Smooth muscle cell (in vitro differentiated cells): ENCODE measurements around the gene DMXL1. TPM values are rescaled to one million over a fixed set of nuclear protein-coding genes. Genes with fewer than 3 reads are reported as not detected.

Source experiments
- DNase-seq: peaks from one replicate; lab custom pipeline; 2025; ENCODE audit not compliant: unreplicated experiment; lab: John Stamatoyannopoulos, UW
- H2AFZ ChIP-seq: fragments of 200-600 bp; sonication (generic); 2 replicates; pipeline ENCODE4 v1.6.0; 2016; ENCODE audit warnings: antibody characterized with exemption, low read depth, mild to moderate bottlenecking
- H3F3A ChIP-seq: fragments of 200-600 bp; sonication (generic); 2 replicates; pipeline ENCODE4 v1.6.0; 2017; ENCODE audit warnings: antibody characterized with exemption, low read depth
- H3K27ac ChIP-seq: fragments of 200-600 bp; sonication (generic); 2 replicates; pipeline ENCODE4 v1.5.1; 2016; ENCODE audit warnings: low read depth, mild to moderate bottlenecking
- H3K27me3 ChIP-seq: fragments of 200-600 bp; sonication (generic); 2 replicates; pipeline ENCODE4 v1.6.1; 2016; ENCODE audit warnings: low read depth, mild to moderate bottlenecking
- H3K36me3 ChIP-seq: fragments of 200-600 bp; sonication (generic); 2 replicates; pipeline ENCODE4 v1.5.1; 2016; ENCODE audit warnings: low read depth
- H3K4me1 ChIP-seq: fragments of 200-600 bp; sonication (generic); 2 replicates; pipeline ENCODE4 v1.5.1; 2016; ENCODE audit warnings: low read depth
- H3K4me2 ChIP-seq: fragments of 200-600 bp; sonication (generic); 2 replicates; pipeline ENCODE4 v1.6.0; 2016; ENCODE audit warnings: mild to moderate bottlenecking
- H3K4me3 ChIP-seq: fragments of 200-600 bp; sonication (generic); 2 replicates; pipeline ENCODE4 v1.5.1; 2016; ENCODE audit warnings: mild to moderate bottlenecking
- H3K79me2 ChIP-seq: fragments of 200-600 bp; sonication (generic); 2 replicates; pipeline ENCODE4 v1.6.0; 2016; ENCODE audit warnings: low read depth, mild to moderate bottlenecking
- H3K9ac ChIP-seq: fragments of 200-600 bp; sonication (generic); 2 replicates; pipeline ENCODE4 v1.6.0; 2016; ENCODE audit warnings: low read depth
- H3K9me3 ChIP-seq: fragments of 200-600 bp; sonication (generic); replicated peaks from 2 replicates; pipeline ENCODE4 v1.5.1; 2016; ENCODE audit warnings: low read depth
- H4K20me1 ChIP-seq: fragments of 200-600 bp; sonication (generic); 2 replicates; pipeline ENCODE4 v1.6.0; 2016; ENCODE audit warnings: low read depth
- WGBS: methylation state at CpG from one replicate; pipeline ENCODE4 v1.1.7; 2016; ENCODE audit warnings: low lambda C conversion rate; 5-methylcytosine and 5-hydroxymethylcytosine counted together
- polyA plus RNA-seq: library from polyadenylated mRNA; unstranded; fragments of >200 nt; fragmentation: Nextera tagmentation; extraction: Ambion mirVana; gene quantifications from 2 replicates; pipeline ENCODE4 v1.2.1, GENCODE V29; 2016
- total RNA-seq: library from RNA; depleted of rRNA; stranded (reverse); fragments of >200 nt; gene quantifications from 2 replicates; pipeline ENCODE4 v1.2.3, GENCODE V29; 2014
- TF ChIP-seq, protein P1 (sequence below): fragments of 200-600 bp; sonication (generic); IDR thresholded peaks from 2 replicates; pipeline ENCODE4 v1.5.1; 2017; ENCODE audit warnings: borderline replicate concordance, mild to moderate bottlenecking, antibody characterized with exemption; ENCODE audit not compliant: insufficient read depth, poor library complexity, severe bottlenecking

DMXL1 gene
- total and polyA plus RNA-seq, 2 experiments from 2014 or later: 9.6 to 76.0 TPM

DNA sequence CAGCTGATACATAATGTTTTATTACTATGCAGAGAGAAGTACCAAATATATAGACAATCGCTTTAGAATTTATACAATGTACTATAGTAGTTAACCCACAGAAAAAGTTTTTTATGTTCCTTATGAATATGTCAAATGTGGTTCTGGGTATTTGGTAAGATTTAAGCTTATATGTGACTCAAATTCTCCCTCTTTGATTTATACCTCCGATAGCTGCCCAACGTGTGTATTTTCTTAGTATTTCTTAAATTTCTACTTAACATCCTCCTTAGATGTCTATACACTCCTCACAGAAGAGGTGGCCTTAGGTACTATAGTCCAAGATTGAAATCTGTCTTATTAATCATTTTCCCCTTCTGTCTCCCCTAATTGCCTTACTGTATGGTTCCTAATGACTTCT is 146.3 kb downstream of the DMXL1 start:
- DNase-seq: no peak
- no peaks in the 10 kb centered on the region for H3K79me2 ChIP-seq
- no peak overlapping the region for H3K9ac ChIP-seq
- no peaks in the 10 kb centered on the region for H4K20me1 ChIP-seq
- no peak overlapping the region for H2AFZ ChIP-seq
- TF ChIP-seq, protein P1, sequence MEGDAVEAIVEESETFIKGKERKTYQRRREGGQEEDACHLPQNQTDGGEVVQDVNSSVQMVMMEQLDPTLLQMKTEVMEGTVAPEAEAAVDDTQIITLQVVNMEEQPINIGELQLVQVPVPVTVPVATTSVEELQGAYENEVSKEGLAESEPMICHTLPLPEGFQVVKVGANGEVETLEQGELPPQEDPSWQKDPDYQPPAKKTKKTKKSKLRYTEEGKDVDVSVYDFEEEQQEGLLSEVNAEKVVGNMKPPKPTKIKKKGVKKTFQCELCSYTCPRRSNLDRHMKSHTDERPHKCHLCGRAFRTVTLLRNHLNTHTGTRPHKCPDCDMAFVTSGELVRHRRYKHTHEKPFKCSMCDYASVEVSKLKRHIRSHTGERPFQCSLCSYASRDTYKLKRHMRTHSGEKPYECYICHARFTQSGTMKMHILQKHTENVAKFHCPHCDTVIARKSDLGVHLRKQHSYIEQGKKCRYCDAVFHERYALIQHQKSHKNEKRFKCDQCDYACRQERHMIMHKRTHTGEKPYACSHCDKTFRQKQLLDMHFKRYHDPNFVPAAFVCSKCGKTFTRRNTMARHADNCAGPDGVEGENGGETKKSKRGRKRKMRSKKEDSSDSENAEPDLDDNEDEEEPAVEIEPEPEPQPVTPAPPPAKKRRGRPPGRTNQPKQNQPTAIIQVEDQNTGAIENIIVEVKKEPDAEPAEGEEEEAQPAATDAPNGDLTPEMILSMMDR: no peak
- H3K36me3 ChIP-seq: peaks cover 6% of the 10 kb centered on the region
- no peak overlapping the region for H3K27ac ChIP-seq
- H3F3A ChIP-seq: no peaks in the 10 kb centered on the region
- 90% methylated on average over 3 of the region's 3 CpGs for WGBS
- no peaks in the 10 kb centered on the region for H3K9me3 ChIP-seq
- H3K4me1 ChIP-seq: no peaks in the 10 kb centered on the region
- no peak overlapping the region for H3K4me2 ChIP-seq
- no peaks in the 10 kb centered on the region for H3K27me3 ChIP-seq
- H3K4me3 ChIP-seq: no peak overlapping the region

DNA sequence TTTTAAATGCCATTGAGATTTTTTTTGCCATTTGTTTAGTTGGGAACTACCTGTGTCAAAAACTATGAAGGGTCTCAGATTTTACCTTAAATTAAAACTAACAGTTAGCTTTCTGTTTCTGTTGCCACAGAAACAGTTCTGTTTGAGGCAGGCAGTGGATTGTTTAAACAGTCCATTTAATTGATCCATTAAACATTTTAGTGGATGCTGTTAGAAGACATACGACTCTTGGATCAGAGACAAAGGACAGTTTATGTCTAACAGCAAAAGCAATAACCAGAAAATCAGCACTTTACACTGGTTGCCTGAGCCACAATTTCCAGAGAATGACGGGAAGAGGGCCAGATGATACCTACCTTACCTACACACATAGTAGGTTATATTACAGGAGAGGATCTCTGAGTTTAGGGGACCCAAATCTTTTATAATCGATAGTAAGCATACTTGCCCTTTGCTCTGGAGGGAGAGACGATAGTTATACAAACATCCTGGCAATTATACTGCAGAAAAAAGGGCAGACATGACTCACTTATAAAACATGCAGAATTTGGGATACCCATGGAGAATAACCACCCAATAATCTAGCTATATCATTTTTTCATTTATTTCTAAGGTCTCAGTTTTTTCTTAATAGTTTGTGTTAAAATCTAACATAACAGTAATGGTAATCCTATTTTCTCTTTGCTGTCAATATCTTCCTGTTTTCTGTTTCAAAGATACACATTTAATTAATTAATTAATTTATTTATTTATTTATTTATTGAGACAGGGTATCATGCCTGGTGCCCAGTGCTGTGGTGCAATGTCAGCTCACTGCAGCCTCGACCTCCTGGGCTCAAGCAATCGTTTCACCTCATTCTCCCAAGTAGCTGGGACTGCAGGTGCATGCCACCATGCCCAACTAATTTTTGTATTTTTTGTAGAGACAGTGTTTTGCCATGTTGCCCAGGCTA is 148.2 kb downstream of the DMXL1 start:
- no peak overlapping the region for H2AFZ ChIP-seq
- H3F3A ChIP-seq: no peaks in the 10 kb centered on the region
- no peak for DNase-seq
- no peak overlapping the region for H3K4me3 ChIP-seq
- no peaks in the 10 kb centered on the region for H3K79me2 ChIP-seq
- H3K9ac ChIP-seq: no peak overlapping the region
- H4K20me1 ChIP-seq: no peaks in the 10 kb centered on the region
- WGBS: 95% methylated on average over 6 of the region's 6 CpGs
- H3K4me1 ChIP-seq: no peaks in the 10 kb centered on the region
- H3K9me3 ChIP-seq: no peaks in the 10 kb centered on the region
- peaks cover 11% of the 10 kb centered on the region for H3K36me3 ChIP-seq
- TF ChIP-seq, protein P1: no peak
- no peak overlapping the region for H3K27ac ChIP-seq
- no peak overlapping the region for H3K4me2 ChIP-seq
- H3K27me3 ChIP-seq: no peaks in the 10 kb centered on the region

DNA sequence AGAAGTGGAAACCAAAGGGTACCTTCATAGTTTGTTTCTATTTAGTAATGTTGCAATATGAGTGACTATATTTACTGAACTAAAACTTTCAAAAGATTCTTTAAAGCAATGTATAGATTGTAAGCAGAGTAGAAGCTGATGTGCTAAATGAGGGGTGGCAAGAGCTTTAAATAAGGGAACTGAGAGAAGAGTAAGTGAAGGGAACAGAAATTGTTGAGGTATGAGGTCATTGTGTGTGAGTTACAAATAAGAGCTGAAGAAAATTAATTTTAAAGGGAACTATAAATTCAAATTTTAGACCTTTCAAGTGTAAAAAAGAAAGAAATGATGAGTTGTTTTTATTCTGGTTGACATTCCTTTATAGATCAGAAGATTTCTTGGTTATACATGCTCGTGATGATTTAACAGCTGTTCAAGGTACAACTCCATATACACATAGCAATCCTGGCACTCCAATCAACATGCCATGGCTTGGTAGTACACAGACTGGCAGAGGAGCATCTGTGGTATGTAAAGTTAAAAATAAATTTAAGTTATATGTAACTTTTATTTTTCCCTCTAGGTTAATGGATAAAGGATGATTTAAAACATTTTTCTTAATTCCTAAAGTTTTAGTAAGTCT is 149.8 kb downstream of the DMXL1 start:
- no peak overlapping the region for H3K9ac ChIP-seq
- H2AFZ ChIP-seq: no peak overlapping the region
- H3K9me3 ChIP-seq: no peaks in the 10 kb centered on the region
- H3K36me3 ChIP-seq: peaks cover 16% of the 10 kb centered on the region
- H3K4me3 ChIP-seq: no peak overlapping the region
- no peak for DNase-seq
- no peaks in the 10 kb centered on the region for H3F3A ChIP-seq
- no peaks in the 10 kb centered on the region for H3K27me3 ChIP-seq
- WGBS: 93% methylated on average over 1 of the region's 1 CpG
- no peaks in the 10 kb centered on the region for H3K79me2 ChIP-seq
- TF ChIP-seq, protein P1: no peak
- no peak overlapping the region for H3K27ac ChIP-seq
- H3K4me1 ChIP-seq: no peaks in the 10 kb centered on the region
- H3K4me2 ChIP-seq: no peak overlapping the region
- H4K20me1 ChIP-seq: no peaks in the 10 kb centered on the region

DNA sequence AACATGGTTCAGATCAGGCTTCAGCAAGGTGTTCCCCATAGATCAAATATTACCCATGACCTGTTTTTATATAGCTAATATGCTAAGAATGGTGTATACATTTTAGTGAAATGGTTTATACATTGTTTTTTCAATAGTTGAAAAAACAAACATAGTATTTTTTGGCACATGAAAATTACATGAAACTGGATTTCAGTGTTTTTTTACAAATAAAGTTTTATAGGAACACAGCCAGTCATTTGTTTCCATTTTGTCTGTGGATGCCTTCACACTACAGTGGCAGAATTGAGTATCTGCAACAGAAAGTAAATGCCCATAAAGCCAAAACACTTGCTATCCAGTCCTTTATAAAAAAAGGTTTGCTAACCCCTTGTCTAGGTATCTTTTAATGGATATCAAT is 150.4 kb downstream of the DMXL1 start:
- no peaks in the 10 kb centered on the region for H3K27me3 ChIP-seq
- no peak overlapping the region for H3K4me2 ChIP-seq
- H3F3A ChIP-seq: no peaks in the 10 kb centered on the region
- no peaks in the 10 kb centered on the region for H3K9me3 ChIP-seq
- H3K9ac ChIP-seq: no peak overlapping the region
- no peak overlapping the region for H3K27ac ChIP-seq
- H4K20me1 ChIP-seq: no peaks in the 10 kb centered on the region
- no peak overlapping the region for H2AFZ ChIP-seq
- peaks cover 16% of the 10 kb centered on the region for H3K36me3 ChIP-seq
- H3K4me1 ChIP-seq: no peaks in the 10 kb centered on the region
- TF ChIP-seq, protein P1: no peak
- H3K79me2 ChIP-seq: no peaks in the 10 kb centered on the region
- DNase-seq: no peak
- H3K4me3 ChIP-seq: no peak overlapping the region
